Liver (tissue), 3 donors: Measurements from ENCODE around the gene TANGO2.

Experiments
- EGR1 ChIP-seq, 2 donors: IDR thresholded peaks; 2 replicates each; pipeline ENCODE4 v1.6.1; 2016 to 2018; ENCODE audit warnings: antibody characterized with exemption in 2 of 2, low read depth in 2 of 2
- GABPA ChIP-seq, 2 donors: IDR thresholded peaks in 1 of 2; conservative IDR thresholded peaks in 1 of 2; 2 replicates each; pipeline ENCODE4 v1.6.1; 2016; ENCODE audit warnings: antibody characterized with exemption in 2 of 2, mild to moderate bottlenecking in 1 of 2, moderate library complexity in 1 of 2
- HNF4G ChIP-seq: IDR thresholded peaks from 2 replicates; pipeline ENCODE4 v1.6.1; 2016; ENCODE audit warnings: antibody characterized with exemption
- JUND ChIP-seq, 2 donors: IDR thresholded peaks; 2 replicates each; pipeline ENCODE4 v1.6.1; 2016; ENCODE audit warnings: antibody characterized with exemption in 2 of 2
- RAD21 ChIP-seq, 2 donors: IDR thresholded peaks; 2 replicates each; pipeline ENCODE4 v1.6.1; 2016; ENCODE audit warnings: antibody characterized with exemption in 2 of 2, mild to moderate bottlenecking in 2 of 2
- SP1 ChIP-seq: IDR thresholded peaks from 2 replicates; pipeline ENCODE4 v1.6.1; 2018; ENCODE audit warnings: antibody characterized with exemption, mild to moderate bottlenecking
- TAF1 ChIP-seq: conservative IDR thresholded peaks from 2 replicates; pipeline ENCODE4 v1.6.1; 2016; ENCODE audit warnings: antibody characterized with exemption, mild to moderate bottlenecking
- YY1 ChIP-seq: IDR thresholded peaks from 2 replicates; pipeline ENCODE4 v1.6.1; 2016; ENCODE audit warnings: antibody characterized with exemption, mild to moderate bottlenecking
- TF ChIP-seq, protein P1 (sequence below): fragments of 150-350 bp; IDR thresholded peaks from 2 replicates; pipeline ENCODE4 v1.5.1; 2017; ENCODE audit warnings: improper control_type of control experiment, low read depth, low read length; ENCODE audit not compliant: missing input control
- TF ChIP-seq, protein P2 (sequence below): IDR thresholded peaks from 2 replicates; pipeline ENCODE4 v1.6.1; 2016; ENCODE audit warnings: antibody characterized with exemption
- TF ChIP-seq, protein P3 (sequence below): IDR thresholded peaks from 2 replicates; pipeline ENCODE4 v1.6.1; 2016; ENCODE audit warnings: antibody characterized with exemption, mild to moderate bottlenecking
- TF ChIP-seq, protein P4 (sequence below): IDR thresholded peaks from 2 replicates; pipeline ENCODE4 v1.6.1; 2016; ENCODE audit warnings: antibody characterized with exemption
- donor health status: healthy.
- donor health status: healthy.

DNA sequence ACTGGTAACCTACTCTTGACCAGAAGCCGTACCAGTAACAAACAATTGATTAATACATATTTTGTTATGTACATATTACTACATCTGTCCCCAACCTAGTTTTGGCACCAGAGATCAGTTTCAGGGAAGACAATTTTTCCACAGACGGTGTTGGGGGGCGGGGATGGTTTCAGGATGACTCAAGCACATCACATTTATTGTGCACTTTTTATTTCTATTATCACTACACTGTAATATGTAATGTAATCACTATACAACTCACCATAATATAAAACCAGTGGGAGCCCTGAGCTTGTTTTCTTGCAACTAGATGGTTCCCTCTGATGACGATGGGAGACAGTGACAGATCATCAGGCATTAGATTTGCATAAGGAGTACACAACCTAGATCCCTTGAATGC lies 74.6 kb downstream of the TANGO2 start:
- TF ChIP-seq RAD21 (IDR thresholded peaks at IDR 0.05), result no peak
- TF ChIP-seq, protein P1, sequence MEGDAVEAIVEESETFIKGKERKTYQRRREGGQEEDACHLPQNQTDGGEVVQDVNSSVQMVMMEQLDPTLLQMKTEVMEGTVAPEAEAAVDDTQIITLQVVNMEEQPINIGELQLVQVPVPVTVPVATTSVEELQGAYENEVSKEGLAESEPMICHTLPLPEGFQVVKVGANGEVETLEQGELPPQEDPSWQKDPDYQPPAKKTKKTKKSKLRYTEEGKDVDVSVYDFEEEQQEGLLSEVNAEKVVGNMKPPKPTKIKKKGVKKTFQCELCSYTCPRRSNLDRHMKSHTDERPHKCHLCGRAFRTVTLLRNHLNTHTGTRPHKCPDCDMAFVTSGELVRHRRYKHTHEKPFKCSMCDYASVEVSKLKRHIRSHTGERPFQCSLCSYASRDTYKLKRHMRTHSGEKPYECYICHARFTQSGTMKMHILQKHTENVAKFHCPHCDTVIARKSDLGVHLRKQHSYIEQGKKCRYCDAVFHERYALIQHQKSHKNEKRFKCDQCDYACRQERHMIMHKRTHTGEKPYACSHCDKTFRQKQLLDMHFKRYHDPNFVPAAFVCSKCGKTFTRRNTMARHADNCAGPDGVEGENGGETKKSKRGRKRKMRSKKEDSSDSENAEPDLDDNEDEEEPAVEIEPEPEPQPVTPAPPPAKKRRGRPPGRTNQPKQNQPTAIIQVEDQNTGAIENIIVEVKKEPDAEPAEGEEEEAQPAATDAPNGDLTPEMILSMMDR, result no peak
- TF ChIP-seq, protein P2, sequence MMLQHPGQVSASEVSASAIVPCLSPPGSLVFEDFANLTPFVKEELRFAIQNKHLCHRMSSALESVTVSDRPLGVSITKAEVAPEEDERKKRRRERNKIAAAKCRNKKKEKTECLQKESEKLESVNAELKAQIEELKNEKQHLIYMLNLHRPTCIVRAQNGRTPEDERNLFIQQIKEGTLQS, result no peak
- no peak for TF ChIP-seq SP1
- no peak for TF ChIP-seq TAF1
- TF ChIP-seq, protein P3, sequence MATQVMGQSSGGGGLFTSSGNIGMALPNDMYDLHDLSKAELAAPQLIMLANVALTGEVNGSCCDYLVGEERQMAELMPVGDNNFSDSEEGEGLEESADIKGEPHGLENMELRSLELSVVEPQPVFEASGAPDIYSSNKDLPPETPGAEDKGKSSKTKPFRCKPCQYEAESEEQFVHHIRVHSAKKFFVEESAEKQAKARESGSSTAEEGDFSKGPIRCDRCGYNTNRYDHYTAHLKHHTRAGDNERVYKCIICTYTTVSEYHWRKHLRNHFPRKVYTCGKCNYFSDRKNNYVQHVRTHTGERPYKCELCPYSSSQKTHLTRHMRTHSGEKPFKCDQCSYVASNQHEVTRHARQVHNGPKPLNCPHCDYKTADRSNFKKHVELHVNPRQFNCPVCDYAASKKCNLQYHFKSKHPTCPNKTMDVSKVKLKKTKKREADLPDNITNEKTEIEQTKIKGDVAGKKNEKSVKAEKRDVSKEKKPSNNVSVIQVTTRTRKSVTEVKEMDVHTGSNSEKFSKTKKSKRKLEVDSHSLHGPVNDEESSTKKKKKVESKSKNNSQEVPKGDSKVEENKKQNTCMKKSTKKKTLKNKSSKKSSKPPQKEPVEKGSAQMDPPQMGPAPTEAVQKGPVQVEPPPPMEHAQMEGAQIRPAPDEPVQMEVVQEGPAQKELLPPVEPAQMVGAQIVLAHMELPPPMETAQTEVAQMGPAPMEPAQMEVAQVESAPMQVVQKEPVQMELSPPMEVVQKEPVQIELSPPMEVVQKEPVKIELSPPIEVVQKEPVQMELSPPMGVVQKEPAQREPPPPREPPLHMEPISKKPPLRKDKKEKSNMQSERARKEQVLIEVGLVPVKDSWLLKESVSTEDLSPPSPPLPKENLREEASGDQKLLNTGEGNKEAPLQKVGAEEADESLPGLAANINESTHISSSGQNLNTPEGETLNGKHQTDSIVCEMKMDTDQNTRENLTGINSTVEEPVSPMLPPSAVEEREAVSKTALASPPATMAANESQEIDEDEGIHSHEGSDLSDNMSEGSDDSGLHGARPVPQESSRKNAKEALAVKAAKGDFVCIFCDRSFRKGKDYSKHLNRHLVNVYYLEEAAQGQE, result no peak
- no peak for TF ChIP-seq GABPA (IDR thresholded peaks at IDR 0.05 in 1 of 2, conservative IDR thresholded peaks at IDR 0.05 in 1 of 2)
- no peak for TF ChIP-seq YY1
- TF ChIP-seq HNF4G, result no peak
- TF ChIP-seq, protein P4, sequence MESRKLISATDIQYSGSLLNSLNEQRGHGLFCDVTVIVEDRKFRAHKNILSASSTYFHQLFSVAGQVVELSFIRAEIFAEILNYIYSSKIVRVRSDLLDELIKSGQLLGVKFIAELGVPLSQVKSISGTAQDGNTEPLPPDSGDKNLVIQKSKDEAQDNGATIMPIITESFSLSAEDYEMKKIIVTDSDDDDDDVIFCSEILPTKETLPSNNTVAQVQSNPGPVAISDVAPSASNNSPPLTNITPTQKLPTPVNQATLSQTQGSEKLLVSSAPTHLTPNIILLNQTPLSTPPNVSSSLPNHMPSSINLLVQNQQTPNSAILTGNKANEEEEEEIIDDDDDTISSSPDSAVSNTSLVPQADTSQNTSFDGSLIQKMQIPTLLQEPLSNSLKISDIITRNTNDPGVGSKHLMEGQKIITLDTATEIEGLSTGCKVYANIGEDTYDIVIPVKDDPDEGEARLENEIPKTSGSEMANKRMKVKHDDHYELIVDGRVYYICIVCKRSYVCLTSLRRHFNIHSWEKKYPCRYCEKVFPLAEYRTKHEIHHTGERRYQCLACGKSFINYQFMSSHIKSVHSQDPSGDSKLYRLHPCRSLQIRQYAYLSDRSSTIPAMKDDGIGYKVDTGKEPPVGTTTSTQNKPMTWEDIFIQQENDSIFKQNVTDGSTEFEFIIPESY, result no peak
- TF ChIP-seq JUND (IDR thresholded peaks at IDR 0.05), result no peak
- TF ChIP-seq EGR1 (IDR thresholded peaks at IDR 0.05; ENCODE audit: low read depth in 2 of 2), result no peak
